ENCODE measurements around the gene ZNF862. TPM values are rescaled to one million over a fixed set of nuclear protein-coding genes. Genes with fewer than 3 reads are reported as not detected.
A peak's percentile ranks its signal among the peaks of the same experiment; 100 is the strongest.

ZNF862 gene
- total and polyA plus RNA-seq, 2 of the 8 experiments (the other 6 are each of a cell fraction or from before 2014, with no cell fraction given), result 1.8 to 3.9 TPM

- DNase-seq (ENCODE audit: low read depth in 1 of 2, low spot score in 2 of 2) (peak in 1 of 2 experiments; percentile 91), FAIRE-seq (no peak)
- Histone ChIP-seq H3K4me1 (replicated peaks in 1 of 4; ENCODE audit: control insufficient read depth in 3 of 4, insufficient read depth in 4 of 4, low read length in 3 of 4) (peaks cover 0 to 7% (median 5%) of the 10 kb centered on the region in 4 experiments; a peak in 6 of 7 replicates), H3K14ac (ENCODE audit: insufficient read length) (no peak overlapping the region), H2BK15ac (ENCODE audit: low read length) (no peak overlapping the region; the same call in 1 of the 2 replicates), H4K5ac (ENCODE audit: insufficient read length, low read depth, low read length) (no peak overlapping the region), H2BK20ac (ENCODE audit: low read length) (peak overlapping the region; percentile 80; the same call in 1 of the 2 replicates), H4K8ac (ENCODE audit: extremely low read depth, insufficient read depth, low read length) (no peak overlapping the region), H2BK120ac (replicated peaks; ENCODE audit: low read depth, low read length) (no peak overlapping the region), H2AFZ (ENCODE audit: low read length) (no peak overlapping the region), H3K9me3 (ENCODE audit: insufficient read depth in 2 of 2, low read depth in 1 of 2, low read length in 1 of 2) (no peaks in the 10 kb centered on the region), H3K79me2 (ENCODE audit: control insufficient read depth in 1 of 2, insufficient read depth in 2 of 2, low read length in 2 of 2) (no peaks in the 10 kb centered on the region), H4K91ac (replicated peaks; ENCODE audit: insufficient read length, low read length) (no peak overlapping the region), H3K23ac (ENCODE audit: insufficient read length) (no peak overlapping the region), H3K4me2 (ENCODE audit: insufficient read depth in 1 of 2, low read depth in 2 of 2, low read length in 2 of 2) (no peak overlapping the region), H3K79me1 (ENCODE audit: low read depth, low read length) (no peaks in the 10 kb centered on the region), H3K9ac (replicated peaks in 1 of 4; ENCODE audit: extremely low read depth in 1 of 4, low read depth in 3 of 4, low read length in 3 of 4) (no peak overlapping the region), H2BK5ac (ENCODE audit: low read depth, low read length) (no peak overlapping the region; the same call in 1 of the 2 replicates), H4K20me1 (replicated peaks in 1 of 2; ENCODE audit: control insufficient read depth in 1 of 2, insufficient read depth in 2 of 2, low read length in 2 of 2) (peaks cover 0 to 2% of the 10 kb centered on the region in 2 experiments), H3K18ac (ENCODE audit: extremely low read depth, low read length) (no peak overlapping the region; the same call in 1 of the 2 replicates), H3K4me3 (ENCODE audit: extremely low read depth in 1 of 4, insufficient read depth in 2 of 4, low read depth in 3 of 4, low read length in 4 of 4) (no peak overlapping the region), H2BK12ac (ENCODE audit: low read depth, low read length) (peak overlapping the region; percentile 39; the same call in 1 of the 2 replicates), H3K36me3 (ENCODE audit: control insufficient read depth in 2 of 4, insufficient read depth in 4 of 4, low read length in 3 of 4) (no peaks in the 10 kb centered on the region), H2AK5ac (ENCODE audit: low read depth, low read length) (no peak overlapping the region), H3K27ac (ENCODE audit: low read depth, low read length) (no peak overlapping the region), H3K4ac (replicated peaks; ENCODE audit: insufficient read length, low read depth, low read length) (no peak overlapping the region), H3K56ac (replicated peaks; ENCODE audit: insufficient read length, low read depth, low read length) (no peak overlapping the region), H3K27me3 (replicated peaks in 1 of 4; ENCODE audit: control insufficient read depth in 3 of 4, extremely low read depth in 1 of 4, insufficient read depth in 3 of 4, low read length in 3 of 4) (no peaks in the 10 kb centered on the region), H3K23me2 (ENCODE audit: low read depth, low read length) (peaks cover 9% of the 10 kb centered on the region; the same call in 1 of the 2 replicates)
- TF ChIP-seq CREB1 (IDR thresholded peaks at IDR 0.05), result peak; percentile 56
- TF ChIP-seq RAD21 (IDR thresholded peaks at IDR 0.05 in 1 of 2, conservative IDR thresholded peaks at IDR 0.05 in 1 of 2; ENCODE audit: low read depth in 2 of 2, low read length in 2 of 2), result peak; percentile 67 to 80
- TF ChIP-seq CTCF (IDR thresholded peaks at IDR 0.05; ENCODE audit: control extremely low read depth in 1 of 3, insufficient read depth in 1 of 3, low read depth in 1 of 3, low read length in 3 of 3), result peak in 2 of 3 experiments; percentile 73 to 89; a peak in 3 of 4 replicates
- TF ChIP-seq MAX (IDR thresholded peaks at IDR 0.05), result no peak
- no peak for TF ChIP-seq SRF (IDR thresholded peaks at IDR 0.05; ENCODE audit: low read depth, low read length)
- ChIA-PET CTCF (ENCODE audit: partially characterized antibody) (interaction anchor here (0.6 to 10.3 kb wide), 37 partner anchors 9 to 1218 kb away, joined by 3 to 107 read pairs (median 4); no protein-coding TSS in a partner anchor), POLR2A (ENCODE audit: partially characterized antibody) (interaction anchor here (0.7 to 0.9 kb wide), 2 partner anchors 34 to 113 kb away, joined by 3 read pairs; no protein-coding TSS in a partner anchor)
- 67% methylated on average over 8 of the region's 8 CpGs; no CpG with 5 or more reads in 1 of the 2 experiments for WGBS, 2 experiments (ENCODE audit: extremely low coverage in 1 of 2, insufficient coverage in 1 of 2, insufficient read length in 1 of 2, insufficient replicate concordance in 2 of 2, low coverage in 1 of 2, low lambda C conversion rate in 2 of 2, missing lambda C conversion rate in 1 of 2)
These were observed 38.6 kb upstream of the ZNF862 start for GRCh38 chr7:149799397-149800168.
